HL-60 (cell line): ENCODE measurements around the gene XRRA1.

Experiments
- DNase-seq, 2 experiments: peaks; one replicate each; pipeline ENCODE4 v3.0.0-alpha.2; 2010 to 2020; ENCODE audit warnings: low read depth in 1 of 2, low spot score in 1 of 2
- H3K27ac ChIP-seq: fragments of 250-450 bp; sonication (Bioruptor Pico); replicated peaks from 2 replicates; pipeline ENCODE4 v1.5.1; 2020; ENCODE audit warnings: mild to moderate bottlenecking, moderate library complexity
- H3K27me3 ChIP-seq: fragments of 250-450 bp; sonication (Bioruptor Pico); 2 replicates; pipeline ENCODE4 v1.5.1; 2021; ENCODE audit warnings: mild to moderate bottlenecking, moderate library complexity; ENCODE audit not compliant: insufficient read depth, poor library complexity, severe bottlenecking
- H3K4me3 ChIP-seq: replicated peaks from 2 replicates; pipeline ENCODE4 v1.5.1; 2011; ENCODE audit warnings: mild to moderate bottlenecking, control low read depth, low read length; ENCODE audit not compliant: insufficient read depth
- CTCF ChIP-seq: IDR thresholded peaks from one replicate; pipeline ENCODE4 v1.5.1; 2011; ENCODE audit warnings: low read length, control low read depth, inconsistent platforms; ENCODE audit not compliant: insufficient read depth
- GABPA ChIP-seq: IDR thresholded peaks from 2 replicates; pipeline ENCODE4 v1.6.1; 2012; ENCODE audit warnings: low read depth
- POLR2AphosphoS5 ChIP-seq: IDR thresholded peaks from 2 replicates; pipeline ENCODE4 v1.6.1; 2012; ENCODE audit warnings: low read depth
- SPI1 ChIP-seq: IDR thresholded peaks from 2 replicates; pipeline ENCODE4 v1.6.1; 2012; ENCODE audit warnings: low read depth, mild to moderate bottlenecking, borderline replicate concordance
- TF ChIP-seq, protein P1 (sequence below): IDR thresholded peaks from 2 replicates; pipeline ENCODE4 v1.6.1; 2012; ENCODE audit warnings: low read depth; ENCODE audit not compliant: insufficient replicate concordance

The XRRA1 gene

GRCh38 chr11:74845978-74846517 lies 102.8 kb downstream of the XRRA1 start:
- TF ChIP-seq, protein P1, sequence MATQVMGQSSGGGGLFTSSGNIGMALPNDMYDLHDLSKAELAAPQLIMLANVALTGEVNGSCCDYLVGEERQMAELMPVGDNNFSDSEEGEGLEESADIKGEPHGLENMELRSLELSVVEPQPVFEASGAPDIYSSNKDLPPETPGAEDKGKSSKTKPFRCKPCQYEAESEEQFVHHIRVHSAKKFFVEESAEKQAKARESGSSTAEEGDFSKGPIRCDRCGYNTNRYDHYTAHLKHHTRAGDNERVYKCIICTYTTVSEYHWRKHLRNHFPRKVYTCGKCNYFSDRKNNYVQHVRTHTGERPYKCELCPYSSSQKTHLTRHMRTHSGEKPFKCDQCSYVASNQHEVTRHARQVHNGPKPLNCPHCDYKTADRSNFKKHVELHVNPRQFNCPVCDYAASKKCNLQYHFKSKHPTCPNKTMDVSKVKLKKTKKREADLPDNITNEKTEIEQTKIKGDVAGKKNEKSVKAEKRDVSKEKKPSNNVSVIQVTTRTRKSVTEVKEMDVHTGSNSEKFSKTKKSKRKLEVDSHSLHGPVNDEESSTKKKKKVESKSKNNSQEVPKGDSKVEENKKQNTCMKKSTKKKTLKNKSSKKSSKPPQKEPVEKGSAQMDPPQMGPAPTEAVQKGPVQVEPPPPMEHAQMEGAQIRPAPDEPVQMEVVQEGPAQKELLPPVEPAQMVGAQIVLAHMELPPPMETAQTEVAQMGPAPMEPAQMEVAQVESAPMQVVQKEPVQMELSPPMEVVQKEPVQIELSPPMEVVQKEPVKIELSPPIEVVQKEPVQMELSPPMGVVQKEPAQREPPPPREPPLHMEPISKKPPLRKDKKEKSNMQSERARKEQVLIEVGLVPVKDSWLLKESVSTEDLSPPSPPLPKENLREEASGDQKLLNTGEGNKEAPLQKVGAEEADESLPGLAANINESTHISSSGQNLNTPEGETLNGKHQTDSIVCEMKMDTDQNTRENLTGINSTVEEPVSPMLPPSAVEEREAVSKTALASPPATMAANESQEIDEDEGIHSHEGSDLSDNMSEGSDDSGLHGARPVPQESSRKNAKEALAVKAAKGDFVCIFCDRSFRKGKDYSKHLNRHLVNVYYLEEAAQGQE = no peak
- no peak overlapping the region for H3K27ac ChIP-seq

GRCh38 chr11:74844865-74845264 lies 104.0 kb downstream of the XRRA1 start:
- DNase-seq = no peak
- no peak for TF ChIP-seq GABPA
- TF ChIP-seq, protein P1 = no peak
- no peak for TF ChIP-seq SPI1
- TF ChIP-seq POLR2AphosphoS5 = no peak
- TF ChIP-seq CTCF = no peak
- no peak overlapping the region for H3K4me3 ChIP-seq
- H3K27me3 ChIP-seq = no peaks in the 10 kb centered on the region
- no peak overlapping the region for H3K27ac ChIP-seq

More at GRCh38 chr11:74845978-74846517, 102.8 kb downstream of the XRRA1 start:
- H3K27me3 ChIP-seq = no peaks in the 10 kb centered on the region
- DNase-seq = no peak
- no peak overlapping the region for H3K4me3 ChIP-seq

- DNase-seq = no peak
- Histone ChIP-seq H3K27ac (no peak overlapping the region), H3K27me3 (no peaks in the 10 kb centered on the region), H3K4me3 (no peak overlapping the region)
- TF ChIP-seq, protein P1 = no peak
- TF ChIP-seq POLR2AphosphoS5 (no peak), GABPA (no peak), SPI1 (no peak), CTCF (no peak)
Measured at GRCh38 chr11:74844072-74844471, 104.8 kb downstream of the XRRA1 start.
